ENCODE measurements around the gene CAPS. TPM values are rescaled to one million over a fixed set of nuclear protein-coding genes. Genes with fewer than 3 reads are reported as not detected.

The CAPS gene
- total RNA-seq, 4 donors from 2014 or later, result 9.0 to 48.8 (median 26.3) TPM

- WGBS, 2 donors, result 61 to 71% methylated on average over 3 of the region's 3 CpGs
These were observed 42.3 kb downstream of the CAPS start for GRCh38 chr19:5956323-5956722.

GRCh38 chr19:5956728-5957127 is 42.7 kb downstream of the CAPS start:
- intact Hi-C loops (cut with DNase I), result no loop called here
- 91 to 92% methylated on average over 12 of the region's 12 CpGs for WGBS, 2 donors
- no peak overlapping the region for H3K4me3 ChIP-seq (replicated peaks in 1 of 3)
- no peak overlapping the region for H3K27ac ChIP-seq
- H3K36me3 ChIP-seq, result no peaks in the 10 kb centered on the region
- H3K27me3 ChIP-seq, result no peaks in the 10 kb centered on the region
- no peaks in the 10 kb centered on the region for H3K9me3 ChIP-seq
- peaks cover 67 to 70% of the 10 kb centered on the region in 2 donors for H3K4me1 ChIP-seq
- DNase-seq, result no peak
- no peak for TF ChIP-seq POLR2A (IDR thresholded peaks at IDR 0.05)
- TF ChIP-seq CTCF (IDR thresholded peaks at IDR 0.05), result no peak

More at GRCh38 chr19:5956323-5956722, 42.3 kb downstream of the CAPS start:
- Histone ChIP-seq H3K9me3 (no peaks in the 10 kb centered on the region), H3K36me3 (no peaks in the 10 kb centered on the region), H3K27ac (no peak overlapping the region), H3K4me1 (peaks cover 67 to 70% of the 10 kb centered on the region in 2 donors), H3K27me3 (no peaks in the 10 kb centered on the region), H3K4me3 (replicated peaks in 1 of 3) (no peak overlapping the region)
- TF ChIP-seq CTCF (IDR thresholded peaks at IDR 0.05) (no peak), POLR2A (IDR thresholded peaks at IDR 0.05) (no peak)
- intact Hi-C loops (cut with DNase I), result no loop called here
- DNase-seq, result no peak

DNA sequence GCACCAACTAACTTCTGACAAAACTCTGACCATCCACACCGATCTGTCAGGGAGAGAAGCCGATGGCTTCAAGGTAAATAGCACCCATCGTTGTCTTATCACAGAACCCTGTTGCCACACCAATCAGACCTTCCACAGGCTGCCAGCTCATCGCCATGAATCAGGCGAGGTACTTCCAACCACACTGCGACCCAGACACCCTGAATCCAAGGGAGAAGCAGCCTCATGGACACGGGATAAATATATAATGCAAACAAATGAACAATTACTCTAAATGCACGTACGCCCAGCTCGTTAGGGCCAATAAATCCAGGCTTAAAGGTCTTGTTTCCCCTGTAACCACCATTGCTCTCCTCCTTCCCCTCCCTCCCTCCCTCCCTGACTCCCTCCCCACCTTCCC is 43.1 kb downstream of the CAPS start:
- Histone ChIP-seq H3K36me3 (no peaks in the 10 kb centered on the region), H3K27me3 (no peaks in the 10 kb centered on the region), H3K4me3 (replicated peaks in 1 of 3) (no peak overlapping the region), H3K4me1 (peaks cover 67 to 70% of the 10 kb centered on the region in 2 donors), H3K27ac (no peak overlapping the region), H3K9me3 (no peaks in the 10 kb centered on the region)
- 84 to 88% methylated on average over 10 of the region's 10 CpGs for WGBS, 2 donors
- TF ChIP-seq POLR2A (IDR thresholded peaks at IDR 0.05) (no peak), CTCF (IDR thresholded peaks at IDR 0.05) (no peak)
- intact Hi-C loops (cut with DNase I), result no loop called here
- DNase-seq, result no peak

GRCh38 chr19:5958074-5958850 is 44.2 kb downstream of the CAPS start:
- Histone ChIP-seq H3K36me3 (no peaks in the 10 kb centered on the region), H3K9me3 (no peaks in the 10 kb centered on the region), H3K4me3 (replicated peaks in 1 of 3) (no peak overlapping the region), H3K4me1 (peaks cover 66 to 67% of the 10 kb centered on the region in 2 donors), H3K27ac (no peak overlapping the region), H3K27me3 (no peaks in the 10 kb centered on the region)
- DNase-seq, result no peak
- TF ChIP-seq CTCF (IDR thresholded peaks at IDR 0.05) (no peak), POLR2A (IDR thresholded peaks at IDR 0.05) (no peak)
- WGBS, 2 donors, result 87 to 92% methylated on average over 20 to 21 of the region's 21 CpGs
- intact Hi-C loops (cut with DNase I), result no loop called here

DNA sequence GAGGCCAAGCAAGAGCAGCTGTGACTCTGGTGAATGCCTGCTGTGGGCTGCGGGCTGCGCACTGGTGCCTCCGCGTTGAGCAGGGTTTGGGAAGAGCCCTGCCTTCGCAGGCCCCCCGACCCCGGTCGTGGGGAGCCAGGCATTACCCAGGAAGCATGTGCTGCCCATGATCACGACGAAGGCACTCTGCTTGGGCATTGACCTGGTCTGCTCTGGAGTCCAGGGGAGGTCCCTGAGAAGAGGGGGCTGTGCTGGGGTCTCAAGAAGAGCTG is 44.7 kb downstream of the CAPS start:
- WGBS, 2 donors, result 87 to 94% methylated on average over 4 to 8 of the region's 10 CpGs
- no peak for DNase-seq
- intact Hi-C loops (cut with DNase I), result no loop called here
- Histone ChIP-seq H3K36me3 (no peaks in the 10 kb centered on the region), H3K4me1 (peaks cover 61 to 62% of the 10 kb centered on the region in 2 donors), H3K27me3 (no peaks in the 10 kb centered on the region), H3K27ac (no peak overlapping the region), H3K4me3 (replicated peaks in 1 of 3) (no peak overlapping the region), H3K9me3 (no peaks in the 10 kb centered on the region)
- TF ChIP-seq CTCF (IDR thresholded peaks at IDR 0.05) (no peak), POLR2A (IDR thresholded peaks at IDR 0.05) (no peak)

Data from thyroid gland (tissue), 4 donors.